RCC 7860 (cell line): ENCODE data around the gene RABEP1.

Source experiments
- DNase-seq: peaks from one replicate; pipeline ENCODE4 v3.0.0-alpha.2; 2015; ENCODE audit warnings: low spot score
- FAIRE-seq: peaks from 2 replicates; lab custom pipeline; 2012; peaks lifted over from hg19 to GRCh38; lab: Jason Lieb, UNC

RABEP1 gene

GRCh38 chr17:5269241-5269960 lies 12.7 kb upstream of the RABEP1 start:
- FAIRE-seq (no peak), DNase-seq (no peak)

GRCh38 chr17:5272322-5272721 lies 9.8 kb upstream of the RABEP1 start:
- no peak for DNase-seq
- FAIRE-seq: no peak

- DNase-seq (no peak), FAIRE-seq (no peak)
Measured at GRCh38 chr17:5282642-5283217, 646 bp downstream of the RABEP1 start.

GRCh38 chr17:5283571-5284315 lies 1.7 kb downstream of the RABEP1 start:
- FAIRE-seq: no peak
- no peak for DNase-seq

GRCh38 chr17:5284681-5285080 lies 2.6 kb downstream of the RABEP1 start:
- no peak for FAIRE-seq

GRCh38 chr17:5286846-5287245 lies 4.8 kb downstream of the RABEP1 start:
- no peak for DNase-seq

More at GRCh38 chr17:5284681-5285080, 2.6 kb downstream of the RABEP1 start:
- DNase-seq: no peak

GRCh38 chr17:5291683-5292350 lies 9.7 kb downstream of the RABEP1 start:
- no peak for DNase-seq
- no peak for FAIRE-seq

More at GRCh38 chr17:5286846-5287245, 4.8 kb downstream of the RABEP1 start:
- FAIRE-seq: no peak

GRCh38 chr17:5297245-5297644 lies 15.2 kb downstream of the RABEP1 start:
- no peak for FAIRE-seq

GRCh38 chr17:5299383-5299782 lies 17.3 kb downstream of the RABEP1 start:
- FAIRE-seq: no peak
- no peak for DNase-seq

More at GRCh38 chr17:5297245-5297644, 15.2 kb downstream of the RABEP1 start:
- DNase-seq: no peak

- no peak for DNase-seq
- FAIRE-seq: no peak
Measured at GRCh38 chr17:5304636-5305035, 22.6 kb downstream of the RABEP1 start.

- no peak for FAIRE-seq
- no peak for DNase-seq
Measured at GRCh38 chr17:5309851-5310250, 27.8 kb downstream of the RABEP1 start.

GRCh38 chr17:5325851-5326250 lies 43.8 kb downstream of the RABEP1 start:
- DNase-seq (no peak), FAIRE-seq (no peak)

- no peak for DNase-seq
- no peak for FAIRE-seq
Measured at GRCh38 chr17:5329784-5330557, 47.9 kb downstream of the RABEP1 start.

- FAIRE-seq: no peak
- no peak for DNase-seq
Measured at GRCh38 chr17:5330981-5331380, 48.9 kb downstream of the RABEP1 start.

- no peak for DNase-seq
Measured at GRCh38 chr17:5331506-5331905, 49.4 kb downstream of the RABEP1 start.

GRCh38 chr17:5344914-5345313 lies 62.8 kb downstream of the RABEP1 start:
- no peak for FAIRE-seq

More at GRCh38 chr17:5331506-5331905, 49.4 kb downstream of the RABEP1 start:
- no peak for FAIRE-seq

GRCh38 chr17:5352681-5353289 lies 70.7 kb downstream of the RABEP1 start:
- no peak for DNase-seq
- FAIRE-seq: no peak

More at GRCh38 chr17:5344914-5345313, 62.8 kb downstream of the RABEP1 start:
- no peak for DNase-seq

- FAIRE-seq (no peak), DNase-seq (no peak)
Measured at GRCh38 chr17:5354310-5354709, 72.2 kb downstream of the RABEP1 start.

- no peak for FAIRE-seq
- no peak for DNase-seq
Measured at GRCh38 chr17:5354886-5355415, 72.9 kb downstream of the RABEP1 start.
